Bronchial epithelial cell (primary cell): ENCODE results near the gene RARA. TPM values are rescaled to one million over a fixed set of nuclear protein-coding genes. Genes with fewer than 3 reads are reported as not detected.

Experiments used
- DNase-seq: peaks from one replicate; pipeline ENCODE4 v3.0.0-alpha.2; 2010; ENCODE audit warnings: low read depth
- FAIRE-seq: peaks from 2 replicates; lab custom pipeline; 2011; peaks lifted over from hg19 to GRCh38; lab: Jason Lieb, UNC
- H3K27me3 ChIP-seq: 2 replicates; pipeline ENCODE4 v1.5.1; 2011; ENCODE audit warnings: low read length; ENCODE audit not compliant: control insufficient read depth, insufficient read depth
- H3K36me3 ChIP-seq: 2 replicates; pipeline ENCODE4 v1.5.1; 2011; ENCODE audit warnings: low read length; ENCODE audit not compliant: control insufficient read depth, insufficient read depth
- H3K4me3 ChIP-seq: 2 replicates; pipeline ENCODE4 v1.5.1; 2011; ENCODE audit warnings: mild to moderate bottlenecking, low read depth, low read length, control low read depth
- CTCF ChIP-seq: IDR thresholded peaks from 2 replicates; pipeline ENCODE4 v1.5.1; 2011; ENCODE audit warnings: mild to moderate bottlenecking, moderate library complexity, low read length, control low read depth, inconsistent platforms; ENCODE audit not compliant: insufficient read depth, severe bottlenecking
- total RNA-seq: library from RNA; depleted of rRNA; stranded (reverse); fragments of >200 nt; gene quantifications from 2 replicates; pipeline ENCODE4 v1.2.1, GENCODE V29; 2014

Gene RARA
- total RNA-seq, 1 donor from 2014 or later = 1.3 TPM

GRCh38 chr17:40315678-40316570 lies 6.9 kb downstream of the RARA start:
- no peak overlapping the region for H3K4me3 ChIP-seq
- DNase-seq (no peak), FAIRE-seq (peak; percentile 47)
- H3K27me3 ChIP-seq = no peaks in the 10 kb centered on the region
- TF ChIP-seq CTCF = no peak
- H3K36me3 ChIP-seq = peaks cover 1% of the 10 kb centered on the region

GRCh38 chr17:40316571-40317344 lies 7.8 kb downstream of the RARA start:
- Histone ChIP-seq H3K27me3 (no peaks in the 10 kb centered on the region), H3K36me3 (peaks cover 1% of the 10 kb centered on the region), H3K4me3 (peak overlapping the region; percentile 90)
- peak; percentile 55 for DNase-seq
- FAIRE-seq = no peak
- TF ChIP-seq CTCF = no peak

GRCh38 chr17:40317345-40317873 lies 8.4 kb downstream of the RARA start:
- peaks cover 1% of the 10 kb centered on the region for H3K36me3 ChIP-seq
- H3K27me3 ChIP-seq = no peaks in the 10 kb centered on the region
- peak; percentile 72 for TF ChIP-seq CTCF
- DNase-seq (peak; percentile 75), FAIRE-seq (no peak)
- peak overlapping the region; percentile 90 for H3K4me3 ChIP-seq

GRCh38 chr17:40317880-40318829 lies 9.2 kb downstream of the RARA start:
- H3K36me3 ChIP-seq = peaks cover 1% of the 10 kb centered on the region
- H3K4me3 ChIP-seq = peak overlapping the region; percentile 90
- no peak for TF ChIP-seq CTCF
- FAIRE-seq (no peak), DNase-seq (peak; percentile 86)
- no peaks in the 10 kb centered on the region for H3K27me3 ChIP-seq

GRCh38 chr17:40318830-40319391 lies 9.9 kb downstream of the RARA start:
- DNase-seq (no peak), FAIRE-seq (no peak)
- Histone ChIP-seq H3K4me3 (peak overlapping the region; percentile 90), H3K36me3 (peaks cover 1% of the 10 kb centered on the region), H3K27me3 (no peaks in the 10 kb centered on the region)
- no peak for TF ChIP-seq CTCF
